HS-27A (cell line): Measurements from ENCODE around the gene NRGN.
"Not testable (repeated sequence)": the region's sequence is repeated elsewhere in the genome, so short reads cannot be mapped to it uniquely, and the experiment has no call there.

Source experiments
- DNase-seq: peaks from one replicate; pipeline ENCODE4 v3.0.0-alpha.2; 2012; ENCODE audit warnings: low read depth, missing footprints

The NRGN gene

DNA sequence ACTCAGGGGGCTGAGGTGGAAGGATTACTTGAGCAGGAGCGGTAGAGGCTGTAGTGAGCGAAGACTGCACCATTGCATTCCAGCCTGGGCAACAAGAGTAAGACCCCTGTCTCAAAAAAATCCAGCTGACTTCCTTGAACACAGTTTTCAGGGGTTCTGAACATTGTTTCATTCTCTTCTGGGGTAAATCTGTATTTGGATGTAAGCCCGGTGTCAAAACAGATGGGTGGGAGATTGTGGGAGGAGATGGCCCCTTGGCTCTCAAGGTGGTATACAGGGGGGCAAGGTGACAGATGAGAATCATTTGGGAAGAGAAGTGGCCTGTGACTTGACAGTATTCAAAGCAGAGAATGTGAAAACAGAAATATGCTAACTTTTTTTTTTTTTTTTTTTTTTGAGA is 17.6 kb downstream of the NRGN start:
- no peak for DNase-seq

DNA sequence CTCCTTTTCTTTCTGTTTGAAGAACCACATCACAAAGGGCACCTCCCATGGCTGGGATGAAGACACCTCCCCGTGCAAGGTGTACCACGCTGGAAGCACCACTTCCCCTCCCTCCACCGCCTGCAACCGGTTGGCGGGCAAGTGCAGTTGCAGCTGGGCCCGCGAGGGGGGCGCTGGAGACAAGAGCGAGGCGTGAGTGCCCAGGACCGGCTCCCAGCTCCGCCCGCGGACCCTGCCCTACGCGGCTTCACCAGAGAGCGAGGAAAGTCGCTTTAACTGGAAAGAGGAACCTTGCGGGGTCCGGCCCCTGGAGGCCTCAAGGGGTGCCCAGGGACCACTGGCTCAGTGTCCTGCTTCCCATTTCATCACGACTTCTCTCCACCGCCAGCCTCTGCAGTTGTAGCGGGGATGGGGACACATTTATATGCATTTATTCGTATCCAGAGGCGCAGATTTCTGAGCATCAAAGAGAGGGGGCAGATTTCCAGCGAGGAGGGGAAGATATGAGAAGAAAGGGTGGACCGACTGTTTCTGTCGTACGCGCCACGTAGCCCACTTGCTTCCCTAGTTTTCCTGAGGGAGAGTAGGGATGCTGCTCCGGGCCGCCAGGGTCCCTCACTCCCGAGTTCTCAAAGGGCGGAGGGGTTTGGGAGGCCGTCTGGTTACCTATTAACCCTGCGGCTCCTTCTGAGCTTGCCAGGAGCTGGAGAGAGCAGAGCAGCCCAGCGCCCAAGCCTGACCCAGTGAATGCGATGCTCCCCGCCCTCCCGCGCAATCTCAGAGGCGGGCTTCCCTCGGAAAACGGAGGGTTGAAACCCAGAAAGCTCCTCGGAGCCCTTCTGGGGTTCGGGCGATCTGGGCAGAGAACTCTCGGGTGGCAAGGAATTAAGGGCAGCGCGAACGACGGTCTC is 18.9 kb downstream of the NRGN start:
- DNase-seq: no peak

DNA sequence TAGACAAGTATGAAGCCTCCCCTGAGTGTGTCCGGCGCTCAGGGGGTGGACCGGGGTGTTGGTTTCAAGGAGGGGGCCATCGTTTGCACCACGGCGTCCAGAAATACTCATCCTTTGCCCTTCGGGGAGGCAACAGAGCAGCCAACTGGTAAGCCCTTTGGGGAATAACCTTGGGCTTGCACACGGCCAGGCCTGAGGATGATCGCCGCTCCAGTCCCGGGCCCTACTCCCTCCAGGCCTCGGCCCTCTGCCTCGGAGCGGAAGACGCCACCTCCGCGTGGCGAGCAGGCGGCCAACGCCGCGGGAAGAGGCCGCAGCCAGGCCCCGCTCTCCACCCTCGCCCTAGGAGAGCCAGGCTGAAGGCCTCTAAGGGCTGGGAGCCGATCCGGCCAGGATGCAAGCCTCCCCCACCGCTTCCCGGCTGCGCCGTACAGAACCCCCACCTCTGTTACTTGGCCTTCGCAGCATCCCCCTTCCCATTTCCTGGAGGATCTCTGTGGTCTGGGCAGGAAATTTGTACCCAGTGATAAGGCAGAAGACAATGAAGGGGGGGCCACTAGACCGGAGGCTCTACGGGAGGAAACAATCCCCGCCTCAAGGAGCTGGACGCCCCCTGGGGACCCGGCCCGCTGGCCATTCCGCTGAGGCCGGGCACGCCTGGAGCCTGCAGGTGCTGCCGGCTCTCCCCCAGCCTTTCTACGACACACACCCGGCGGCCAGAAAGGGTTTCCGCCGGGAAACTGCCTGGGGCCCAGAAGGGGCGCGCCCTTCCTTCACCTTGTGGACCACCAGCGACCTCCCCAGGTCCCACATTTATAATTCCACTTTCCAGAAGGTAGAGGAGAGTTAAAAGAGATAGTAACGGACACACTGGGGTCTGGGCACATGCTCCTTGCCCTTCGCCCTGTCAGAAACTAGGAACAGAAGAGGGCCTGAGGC is 19.8 kb downstream of the NRGN start:
- no peak for DNase-seq

DNA sequence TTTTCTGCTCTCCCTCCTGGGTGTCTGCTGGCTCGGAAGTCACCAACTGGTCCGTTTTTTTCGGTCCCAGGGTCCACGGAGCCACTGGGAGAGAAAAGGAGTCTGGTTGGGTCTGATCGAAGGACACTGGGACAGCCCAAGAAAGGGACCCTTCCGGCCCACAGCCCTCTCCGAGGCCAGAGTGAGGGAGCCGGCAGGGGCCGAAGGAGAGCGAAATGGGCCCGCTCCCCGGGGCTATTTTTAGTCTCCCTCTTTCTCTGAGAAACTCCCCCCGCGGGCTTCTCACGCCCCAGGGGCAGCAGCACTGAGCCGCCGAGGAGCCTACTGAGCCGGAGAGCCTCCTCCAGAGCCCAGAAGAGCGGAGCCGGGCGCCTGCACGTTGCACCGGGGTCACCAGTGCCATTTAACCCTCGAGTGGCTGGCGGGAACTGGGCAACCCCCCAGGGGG is 20.5 kb downstream of the NRGN start:
- DNase-seq: no peak

DNA sequence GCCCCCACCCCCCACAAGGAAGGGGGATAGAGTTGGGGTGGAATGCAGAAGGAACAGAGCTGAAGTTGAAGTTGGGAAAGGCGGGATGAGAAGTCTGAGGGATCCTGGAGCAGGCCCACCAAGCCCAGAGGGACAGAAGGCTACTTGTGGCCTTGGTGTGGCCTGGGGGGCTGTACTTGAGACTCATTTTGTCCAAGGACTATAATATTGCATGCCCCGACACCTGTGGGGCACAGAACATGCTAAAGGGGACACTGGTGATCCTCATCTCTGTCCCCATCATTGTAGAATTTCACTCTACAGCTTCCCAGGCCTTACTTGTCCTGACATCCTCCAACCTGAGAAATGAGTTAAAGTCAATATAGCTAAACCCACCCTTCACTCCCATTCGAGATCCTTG is 21.1 kb downstream of the NRGN start:
- no peak for DNase-seq

DNA sequence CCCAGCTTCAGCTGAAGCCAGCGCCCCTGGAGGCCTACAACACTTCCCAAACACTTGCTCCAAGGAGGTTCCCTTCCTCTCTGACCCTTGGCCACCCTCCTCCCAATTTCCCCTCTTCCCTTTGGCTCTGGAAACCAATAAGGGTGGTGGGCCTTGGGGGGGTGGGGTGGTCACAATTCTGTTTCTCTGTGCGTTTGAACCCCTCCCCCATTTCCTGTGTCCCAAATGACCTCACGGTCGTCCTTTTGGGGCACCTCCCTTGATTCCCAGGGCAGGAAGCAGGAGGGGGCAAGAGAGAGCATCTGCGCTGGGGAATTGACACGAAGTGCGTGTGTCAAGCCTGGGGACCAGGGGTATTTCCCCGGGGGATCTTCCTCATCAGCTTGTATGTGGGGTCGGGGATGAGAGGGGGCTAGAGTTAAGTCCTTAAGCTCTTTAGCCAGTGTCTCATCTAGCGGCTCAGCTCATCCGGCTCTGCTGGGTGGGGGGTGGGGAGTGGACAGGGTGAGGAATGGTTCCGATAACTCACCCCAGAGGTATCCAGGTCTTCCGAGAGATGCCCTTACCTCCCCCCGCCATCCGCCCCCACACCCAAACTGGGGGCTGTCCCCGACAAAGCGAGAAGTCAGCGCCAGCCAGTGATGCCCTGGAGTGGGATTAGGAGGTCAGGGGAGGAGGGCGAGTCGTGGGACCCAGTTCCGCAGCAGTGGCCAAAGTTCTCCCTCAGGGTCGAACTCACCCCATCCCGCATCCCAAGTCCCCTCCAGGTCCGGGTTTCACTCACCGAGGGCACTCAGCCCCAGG is 21.8 kb downstream of the NRGN start:
- DNase-seq: no peak

DNA sequence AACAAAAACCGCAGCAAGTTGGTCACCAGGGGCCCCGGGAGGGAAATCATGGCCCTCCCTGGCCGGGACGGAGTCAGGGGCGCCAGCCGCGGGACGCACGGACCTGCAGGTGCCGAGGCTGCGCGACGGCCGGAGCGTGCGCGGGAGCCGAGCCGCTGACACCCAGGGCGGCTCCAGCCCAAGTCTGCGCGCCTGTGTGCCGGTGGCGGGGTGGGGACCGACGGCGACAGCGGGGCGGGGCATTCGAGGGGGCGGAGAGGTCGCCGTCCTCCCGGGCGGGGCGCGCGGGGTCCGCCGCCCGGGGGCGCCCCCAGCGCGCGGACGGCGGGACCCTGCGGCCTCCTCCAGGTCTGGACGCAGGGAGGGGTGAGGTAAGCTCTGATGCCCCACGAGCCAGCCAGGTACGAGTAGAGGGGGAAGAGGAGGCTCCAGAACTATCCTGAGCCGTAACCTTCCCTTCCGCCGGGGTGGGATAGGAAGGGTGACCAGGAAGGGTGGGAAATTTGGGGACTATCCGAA is 22.4 kb downstream of the NRGN start, which contains the start of gene ESAM:
ESAM (minus strand) TSS at position 186 of the 519 bp plus-strand sequence; CDS start at position 50, 136 bp downstream.
- DNase-seq: no peak

DNA sequence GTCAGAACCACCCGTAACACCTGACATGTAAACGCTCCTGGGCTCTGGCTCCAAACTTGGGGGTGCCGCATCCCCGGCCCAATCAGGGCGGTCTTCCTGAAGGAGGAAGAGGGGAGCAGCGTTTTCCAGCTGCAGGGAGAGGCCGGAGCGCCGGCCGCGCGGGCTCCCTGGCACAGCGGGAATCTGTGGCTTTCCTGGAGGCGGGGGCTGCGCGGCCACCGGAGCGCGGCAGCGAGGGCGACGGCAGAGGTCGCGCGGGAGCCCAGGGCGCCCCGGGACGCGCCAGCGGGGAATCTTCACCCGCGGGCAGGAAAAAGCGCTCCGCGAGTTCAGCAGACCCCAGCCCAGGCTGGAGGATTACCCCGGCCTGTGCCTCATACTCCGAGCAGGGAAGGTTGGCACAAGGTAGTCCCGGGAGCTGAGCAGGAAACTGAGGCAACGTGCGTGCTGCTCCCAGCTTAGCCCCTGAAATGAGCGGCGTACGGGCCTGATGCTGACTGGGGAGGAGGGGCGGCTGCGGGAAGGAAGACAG is 22.9 kb downstream of the NRGN start:
- DNase-seq: no peak

DNA sequence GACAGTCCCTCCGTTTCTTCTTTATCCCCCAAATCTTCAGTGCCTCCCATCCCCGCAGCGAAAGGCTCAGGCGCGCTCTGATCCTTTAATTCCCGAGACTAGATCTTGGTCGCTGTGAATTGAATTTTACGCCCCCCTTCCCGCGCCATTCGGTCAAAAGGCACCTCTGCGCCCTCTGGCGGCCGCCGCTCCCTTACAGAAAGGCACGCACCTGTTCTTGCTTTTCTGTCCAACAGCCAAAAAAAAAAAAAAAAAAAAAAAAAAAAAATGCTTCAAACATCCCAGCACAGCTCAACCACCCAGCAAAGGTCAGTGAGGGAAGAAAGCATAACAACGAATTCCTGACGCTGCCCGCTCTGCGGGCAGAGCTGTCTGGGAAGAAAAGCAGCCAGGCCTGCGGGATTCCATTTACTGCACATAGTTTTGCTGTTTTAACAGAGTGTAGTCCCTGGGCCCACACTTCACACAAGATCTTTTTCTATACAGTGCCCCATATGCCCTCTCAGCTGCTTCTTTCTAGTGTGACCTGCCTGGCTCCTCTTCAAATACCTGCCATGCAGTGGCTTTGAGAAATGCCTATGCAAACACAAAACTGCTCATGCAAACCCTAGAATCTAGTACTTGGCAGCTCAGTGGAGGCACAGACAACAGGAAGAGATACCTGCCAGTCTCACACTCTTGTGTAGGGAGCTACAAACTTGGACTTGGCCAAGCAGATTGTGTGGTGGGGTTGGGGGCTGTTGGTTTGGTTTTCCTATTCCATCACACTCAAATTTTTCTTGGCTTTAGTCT is 23.6 kb downstream of the NRGN start:
- no peak for DNase-seq

DNA sequence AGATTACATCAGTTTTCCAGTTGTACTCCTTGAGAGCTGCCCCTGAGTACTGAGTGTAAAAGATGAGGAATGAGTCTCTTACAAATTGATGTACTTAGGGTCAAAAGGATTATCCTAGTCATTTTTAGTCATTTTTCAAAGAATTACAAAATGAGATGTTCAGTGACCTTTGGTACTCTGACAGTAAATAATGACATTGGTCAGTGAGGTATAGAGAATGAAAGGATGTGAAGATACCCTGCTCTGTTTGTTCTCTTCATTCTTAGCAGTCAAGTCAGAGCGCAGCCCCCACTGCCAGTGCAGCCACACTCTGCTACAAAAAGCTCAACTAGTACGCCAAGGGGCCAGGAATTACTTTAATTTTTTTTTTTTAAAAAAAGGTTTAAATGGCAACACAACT is 26.4 kb downstream of the NRGN start:
- DNase-seq: no peak

DNA sequence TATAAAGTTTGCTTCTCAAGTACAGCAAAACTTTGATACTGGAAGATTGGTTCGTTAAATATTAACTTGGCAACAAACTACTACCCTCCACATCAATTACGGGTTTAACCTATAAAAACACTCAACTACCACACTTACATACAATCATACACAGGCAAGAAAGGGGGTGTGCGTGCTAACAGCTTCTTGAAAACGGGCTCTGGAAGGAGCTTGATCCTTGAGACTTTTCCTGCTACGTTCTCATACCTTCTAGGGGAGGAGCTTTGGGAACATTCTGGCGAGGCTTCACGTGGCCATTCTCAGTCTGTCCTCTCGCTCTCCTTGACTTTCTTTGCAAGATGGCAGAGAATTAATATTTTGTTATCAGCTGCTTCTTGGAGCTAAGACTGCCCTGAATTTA is 29.2 kb downstream of the NRGN start:
- no peak for DNase-seq

DNA sequence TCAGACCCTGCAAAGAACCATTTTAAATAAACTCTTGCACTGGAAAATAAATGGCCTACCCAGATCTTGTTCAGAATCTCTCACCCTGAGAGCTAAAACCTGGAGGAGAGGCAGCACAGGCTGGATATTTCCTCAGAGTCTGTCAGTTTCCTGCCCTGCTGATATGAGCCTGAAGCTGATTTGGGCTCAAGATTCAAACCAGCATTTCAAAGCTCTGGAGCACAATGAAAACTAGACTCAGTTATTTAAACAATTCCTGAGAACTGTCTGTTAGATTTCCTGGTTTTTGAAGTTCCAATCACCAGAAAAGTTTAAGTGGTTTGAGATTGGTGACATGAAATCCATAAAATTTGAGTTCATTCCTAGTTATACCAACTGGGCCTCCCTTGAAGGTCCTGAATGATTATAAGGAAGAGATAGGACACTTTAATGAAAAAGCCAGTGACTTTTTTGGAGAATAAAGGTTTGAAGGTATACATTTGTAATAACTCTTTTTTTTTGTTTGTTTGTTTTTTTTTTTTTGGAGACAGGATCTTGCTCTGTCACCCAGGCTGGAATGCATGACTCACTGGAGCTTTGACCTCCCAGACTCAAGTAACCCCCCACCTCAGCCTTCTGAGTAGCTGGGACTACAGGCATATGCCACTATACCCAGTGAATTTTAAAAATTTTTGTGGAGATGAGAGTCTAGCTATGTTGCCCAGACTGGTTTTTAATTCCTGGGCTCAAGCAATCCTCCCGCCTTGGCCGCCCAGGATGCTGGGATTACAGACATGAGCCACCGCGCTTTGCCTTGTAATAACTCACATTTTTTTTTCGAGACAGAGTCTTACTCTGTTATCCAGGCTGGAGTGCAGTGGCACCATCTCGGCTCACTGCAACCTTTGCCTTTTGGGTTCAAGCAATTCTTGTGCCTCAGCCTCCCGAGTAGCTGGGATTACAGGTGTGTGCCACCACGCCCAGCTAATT is 30.3 kb downstream of the NRGN start:
- no peak for DNase-seq

DNA sequence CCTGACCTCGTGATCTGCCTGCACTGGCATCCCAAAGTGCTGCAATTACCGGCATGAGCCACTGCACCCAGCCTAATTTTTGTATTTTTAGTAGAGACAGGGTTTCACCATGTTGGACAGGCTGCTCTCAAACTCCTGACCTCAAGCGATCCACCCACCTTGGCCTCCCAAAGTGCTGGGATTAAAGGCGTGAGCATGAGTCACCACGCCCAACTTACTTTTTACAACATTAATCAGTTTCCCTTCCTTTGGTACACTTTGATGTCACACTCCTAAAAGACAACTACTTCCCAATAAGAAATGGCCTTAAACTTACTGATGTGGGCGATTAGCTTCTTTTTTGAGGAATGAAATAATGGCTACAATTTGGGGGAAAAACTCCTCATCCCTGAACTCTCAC is 31.2 kb downstream of the NRGN start:
- not testable (repeated sequence) for DNase-seq

DNA sequence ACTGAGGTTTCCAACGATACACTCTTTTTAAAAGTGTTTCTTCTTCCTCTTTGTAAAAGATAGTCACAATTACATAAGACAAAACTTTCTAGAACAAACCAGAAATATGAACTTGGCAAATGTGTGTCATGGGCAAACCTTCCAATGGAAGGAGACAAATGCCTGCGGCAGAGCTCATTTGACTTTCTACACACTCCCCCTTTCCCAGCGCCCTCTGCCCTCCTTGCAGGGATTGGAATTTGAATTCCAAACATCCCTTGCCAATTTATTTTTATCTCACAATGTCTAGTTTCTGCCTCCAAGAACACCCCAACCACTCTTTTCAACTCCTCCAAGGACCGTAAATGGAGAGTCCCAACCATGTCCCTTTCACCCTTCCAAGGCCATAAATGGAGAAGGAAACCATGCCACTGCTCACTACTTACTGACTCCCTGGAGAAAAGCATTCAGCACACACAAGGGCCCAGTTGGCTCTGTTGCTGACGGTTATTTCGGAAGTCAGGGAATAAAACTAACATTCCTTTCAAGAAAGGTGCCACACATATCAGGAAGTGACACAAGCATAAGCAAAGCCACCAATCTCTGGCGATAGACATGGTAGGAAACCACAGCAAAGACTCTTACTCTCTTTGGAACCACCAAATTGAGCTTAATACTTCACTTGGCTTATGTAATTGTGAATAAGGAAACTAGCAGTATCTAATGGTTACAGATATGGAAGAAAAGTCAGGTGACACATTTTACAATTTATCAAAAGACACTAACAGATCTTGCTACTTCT is 37.3 kb downstream of the NRGN start:
- no peak for DNase-seq

DNA sequence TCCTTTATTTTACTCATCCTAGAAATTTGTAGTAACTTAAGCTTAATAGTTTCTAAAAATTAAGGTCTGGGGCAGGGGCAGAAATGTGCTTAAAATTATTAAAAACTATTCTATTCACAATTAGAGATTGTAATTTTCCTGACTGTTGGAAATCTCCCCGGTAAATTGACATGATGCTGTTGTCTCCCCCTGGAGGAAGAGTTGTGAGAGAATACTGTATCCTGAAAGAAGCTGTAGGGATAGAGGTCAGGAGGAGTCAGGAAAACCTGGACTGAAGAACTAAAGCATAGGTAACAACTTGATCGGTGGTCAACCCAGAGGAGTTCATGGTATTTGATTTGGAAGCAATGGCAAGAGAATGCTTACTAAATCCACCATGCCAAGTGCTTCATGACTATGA is 38.5 kb downstream of the NRGN start:
- no peak for DNase-seq

DNA sequence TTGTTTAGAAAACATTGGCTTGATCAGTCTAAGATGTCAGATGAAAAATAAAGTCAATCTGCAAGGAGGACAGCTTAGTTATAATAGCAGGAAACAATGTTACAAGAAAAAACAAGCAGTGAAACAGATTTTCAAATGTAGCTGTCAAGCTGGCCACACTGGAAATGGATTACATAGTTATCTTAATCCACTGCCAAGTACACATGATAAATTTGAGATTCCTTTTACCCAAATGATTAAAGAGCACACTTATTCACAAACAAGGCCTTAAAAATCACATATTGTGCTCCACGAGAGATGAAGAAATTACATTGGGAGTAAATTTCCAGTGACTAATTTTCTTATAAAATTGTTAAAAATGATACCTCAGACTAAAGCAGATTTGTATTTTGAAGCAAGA is 39.8 kb downstream of the NRGN start:
- DNase-seq: no peak

DNA sequence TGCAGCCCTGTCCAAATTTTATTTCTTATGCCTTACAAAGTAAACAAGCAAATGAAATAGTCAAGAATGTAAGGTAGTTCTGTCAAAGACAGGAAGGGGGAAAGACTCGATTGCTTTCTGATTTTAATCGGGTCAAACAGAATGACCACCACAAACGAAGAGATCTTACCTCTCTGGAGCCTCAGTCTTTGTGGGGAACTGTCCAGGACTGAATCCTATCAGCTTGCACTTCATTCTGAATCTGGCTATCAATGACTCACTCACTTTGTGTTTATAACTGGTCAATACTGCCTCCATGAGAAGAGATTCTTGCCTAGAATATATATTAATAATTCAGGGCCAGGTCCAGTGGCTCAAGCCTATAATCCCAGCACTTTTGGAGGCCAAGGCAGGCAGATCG is 43.3 kb downstream of the NRGN start:
- DNase-seq: no peak

DNA sequence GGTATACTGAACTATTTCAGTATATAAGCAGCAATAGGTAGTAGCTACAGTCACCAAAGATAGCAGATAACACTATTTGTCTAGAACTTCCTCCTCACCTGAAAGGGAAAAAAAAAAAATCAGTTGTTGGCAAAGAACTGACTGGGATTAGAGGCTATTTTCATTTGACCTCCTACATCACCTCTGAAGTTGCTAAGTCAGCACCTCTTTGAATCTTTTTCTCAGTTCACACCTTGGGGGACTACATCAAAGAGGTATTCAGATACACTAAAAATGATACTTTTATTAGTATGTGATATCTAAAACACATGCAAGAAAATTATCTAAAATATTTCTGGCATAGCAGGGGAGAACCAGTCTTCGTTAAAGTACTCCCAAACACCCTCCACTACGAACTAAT is 44.3 kb downstream of the NRGN start:
- DNase-seq: no peak

DNA sequence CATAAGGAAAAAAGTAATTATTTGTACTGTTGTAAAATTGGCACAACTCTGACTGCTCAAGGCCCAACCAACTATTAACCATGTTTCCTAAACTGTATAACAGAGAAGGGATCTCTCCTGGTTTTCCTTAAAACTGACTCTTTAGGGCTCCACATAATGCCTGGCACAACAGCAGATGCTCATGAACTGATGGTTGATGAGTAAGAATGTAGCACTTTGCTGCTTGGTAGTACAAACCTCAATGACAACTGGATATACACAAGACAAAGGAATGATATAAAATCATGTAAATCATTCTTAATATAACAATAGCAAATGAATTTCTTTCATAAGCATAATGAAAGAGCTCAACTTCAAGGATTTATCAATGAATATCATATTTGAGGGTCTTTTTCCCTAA is 48.8 kb downstream of the NRGN start:
- DNase-seq: no peak
